HCT116 (cell line): Measurements from ENCODE around the gene LPXN.

Experiments
- CTCF ChIP-seq, 3 experiments: fragments of 200-600 bp in 1 of 3; sonication (generic) in 1 of 3; IDR thresholded peaks in 2 of 3; conservative IDR thresholded peaks in 1 of 3; 2 replicates each; pipeline ENCODE4 v1.5.1; 2012 to 2017; ENCODE audit warnings: low read depth in 2 of 3, low read length in 2 of 3, antibody characterized with exemption in 1 of 3, borderline replicate concordance in 1 of 3, control low read depth in 1 of 3, mild to moderate bottlenecking in 1 of 3, mixed read lengths in 1 of 3, mixed run types in 1 of 3, moderate library complexity in 1 of 3; ENCODE audit not compliant: insufficient read depth in 1 of 3
- EZH2 ChIP-seq: fragments of 200-600 bp; sonication (generic); IDR thresholded peaks from 2 replicates; pipeline ENCODE4 v1.6.1; 2017; ENCODE audit warnings: antibody characterized with exemption, mixed run types
- SP1 ChIP-seq: IDR thresholded peaks from 2 replicates; pipeline ENCODE4 v1.6.1; 2012; ENCODE audit warnings: low read depth
- YY1 ChIP-seq: IDR thresholded peaks from 2 replicates; pipeline ENCODE4 v1.6.1; 2011; ENCODE audit warnings: low read length, low read depth, moderate library complexity, mild to moderate bottlenecking; ENCODE audit not compliant: insufficient replicate concordance; ENCODE audit errors: extremely low read depth
- TF ChIP-seq, protein P1 (sequence below): IDR thresholded peaks from 2 replicates; pipeline ENCODE4 v1.6.1; 2012; ENCODE audit warnings: low read depth

DNA sequence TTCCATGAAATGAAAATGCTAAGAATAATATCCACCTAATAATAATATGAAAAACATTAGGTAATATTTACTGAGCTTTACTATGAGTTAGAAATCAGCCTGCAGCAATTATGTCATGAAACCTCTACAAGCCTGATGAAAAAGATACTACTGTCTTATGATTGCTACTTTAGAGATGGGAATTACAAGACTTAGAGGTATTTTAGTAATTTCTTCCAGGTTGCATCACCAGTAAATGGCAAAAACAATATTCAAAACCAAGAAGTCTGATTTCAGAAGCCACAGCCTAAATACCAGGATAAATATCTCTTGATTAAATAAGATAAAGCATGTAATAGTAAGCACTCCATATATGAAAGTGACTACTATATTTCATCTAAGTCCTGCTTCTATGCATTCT is 81.6 kb downstream of the LPXN start:
- TF ChIP-seq CTCF (IDR thresholded peaks at IDR 0.05 in 2 of 3, conservative IDR thresholded peaks at IDR 0.05 in 1 of 3; ENCODE audit: borderline replicate concordance in 1 of 3, insufficient read depth in 1 of 3, low read depth in 2 of 3, low read length in 2 of 3) (no peak), YY1 (no peak), SP1 (no peak), EZH2 (no peak)
- TF ChIP-seq, protein P1, sequence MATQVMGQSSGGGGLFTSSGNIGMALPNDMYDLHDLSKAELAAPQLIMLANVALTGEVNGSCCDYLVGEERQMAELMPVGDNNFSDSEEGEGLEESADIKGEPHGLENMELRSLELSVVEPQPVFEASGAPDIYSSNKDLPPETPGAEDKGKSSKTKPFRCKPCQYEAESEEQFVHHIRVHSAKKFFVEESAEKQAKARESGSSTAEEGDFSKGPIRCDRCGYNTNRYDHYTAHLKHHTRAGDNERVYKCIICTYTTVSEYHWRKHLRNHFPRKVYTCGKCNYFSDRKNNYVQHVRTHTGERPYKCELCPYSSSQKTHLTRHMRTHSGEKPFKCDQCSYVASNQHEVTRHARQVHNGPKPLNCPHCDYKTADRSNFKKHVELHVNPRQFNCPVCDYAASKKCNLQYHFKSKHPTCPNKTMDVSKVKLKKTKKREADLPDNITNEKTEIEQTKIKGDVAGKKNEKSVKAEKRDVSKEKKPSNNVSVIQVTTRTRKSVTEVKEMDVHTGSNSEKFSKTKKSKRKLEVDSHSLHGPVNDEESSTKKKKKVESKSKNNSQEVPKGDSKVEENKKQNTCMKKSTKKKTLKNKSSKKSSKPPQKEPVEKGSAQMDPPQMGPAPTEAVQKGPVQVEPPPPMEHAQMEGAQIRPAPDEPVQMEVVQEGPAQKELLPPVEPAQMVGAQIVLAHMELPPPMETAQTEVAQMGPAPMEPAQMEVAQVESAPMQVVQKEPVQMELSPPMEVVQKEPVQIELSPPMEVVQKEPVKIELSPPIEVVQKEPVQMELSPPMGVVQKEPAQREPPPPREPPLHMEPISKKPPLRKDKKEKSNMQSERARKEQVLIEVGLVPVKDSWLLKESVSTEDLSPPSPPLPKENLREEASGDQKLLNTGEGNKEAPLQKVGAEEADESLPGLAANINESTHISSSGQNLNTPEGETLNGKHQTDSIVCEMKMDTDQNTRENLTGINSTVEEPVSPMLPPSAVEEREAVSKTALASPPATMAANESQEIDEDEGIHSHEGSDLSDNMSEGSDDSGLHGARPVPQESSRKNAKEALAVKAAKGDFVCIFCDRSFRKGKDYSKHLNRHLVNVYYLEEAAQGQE: no peak
